Activated T-helper 1 cell treated with anti-CD3 and anti-CD28 coated beads, Interleukin-12 subunit alpha, Interleukin-12 subunit beta, Interleukin-2, Interleukin-4 antibody, amounts not matched to agents 30 ng/mL and 10 ng/mL and 1 ng/mL, durations not matched to agents 14 hours and 24 hours and 36 hours (primary cell): Measurements from ENCODE around the gene TRIM43B. TPM values are rescaled to one million over a fixed set of nuclear protein-coding genes. Genes with fewer than 3 reads are reported as not detected.
"Not testable (repeated sequence)": the region's sequence is repeated elsewhere in the genome, so short reads cannot be mapped to it uniquely, and the experiment has no call there.

Experiments
- DNase-seq: peaks from one replicate; pipeline ENCODE4 v3.0.0; 2021; ENCODE audit warnings: low spot score
- H3K27ac Mint-ChIP-seq: one replicate; pipeline ENCODE4 v1.8.0; 2021; ENCODE audit warnings: mild to moderate bottlenecking, mixed read lengths
- H3K27me3 Mint-ChIP-seq: one replicate; pipeline ENCODE4 v1.8.0; 2022; ENCODE audit warnings: mild to moderate bottlenecking, moderate library complexity, mixed read lengths; ENCODE audit not compliant: insufficient read depth
- H3K36me3 Mint-ChIP-seq: one replicate; pipeline ENCODE4 v1.8.0; 2021; ENCODE audit warnings: low read depth, mixed read lengths
- H3K4me1 Mint-ChIP-seq: one replicate; pipeline ENCODE4 v1.8.0; 2021; ENCODE audit warnings: low read depth, mixed read lengths
- H3K4me3 Mint-ChIP-seq: one replicate; pipeline ENCODE4 v1.8.0; 2021; ENCODE audit warnings: mild to moderate bottlenecking, moderate library complexity, mixed read lengths
- H3K9me3 Mint-ChIP-seq: one replicate; pipeline ENCODE4 v1.8.0; 2021; ENCODE audit warnings: mixed read lengths
- intact Hi-C: fragments of 100-400 bp; cut with micrococcal nuclease; formaldehyde crosslinking; loops from one replicate; pipeline ENCODE4 v1.15.1; 2024
- total RNA-seq: library from RNA; stranded (reverse); gene quantifications from 2 replicates; pipeline ENCODE4 v1.2.3, GENCODE V29; 2022

TRIM43B gene
- not detected in 2 replicates for total RNA-seq

DNA sequence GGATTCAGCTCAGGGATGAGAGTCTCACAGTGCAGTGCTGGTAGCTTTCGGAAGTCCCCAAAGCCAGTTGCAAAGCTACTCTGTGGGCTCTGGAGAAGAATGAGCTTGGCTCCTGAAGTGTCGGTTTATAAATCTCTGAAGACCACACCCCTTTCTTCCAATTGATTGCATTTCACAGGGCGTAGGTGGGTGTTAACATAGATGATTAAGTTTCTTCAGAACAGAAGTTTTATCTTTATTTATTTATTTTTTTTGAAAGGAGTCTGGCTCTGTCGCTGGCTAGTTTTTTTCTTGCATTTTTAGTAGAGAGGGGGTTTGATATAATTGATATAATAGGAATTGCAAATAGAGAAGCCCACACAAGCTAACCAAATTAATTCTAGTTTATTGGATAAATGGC is at the start of gene TRIM43B:
Gene TRIM43B (minus strand): TSS at position 101 of the 400 bp plus-strand sequence. CDS start 2,040 bp downstream, outside the sequence.
- H3K36me3 Mint-ChIP-seq, H3K27me3 Mint-ChIP-seq, H3K4me3 Mint-ChIP-seq, H3K27ac Mint-ChIP-seq, H3K9me3 Mint-ChIP-seq, DNase-seq, H3K4me1 Mint-ChIP-seq, intact Hi-C loops: not testable (repeated sequence)

GRCh38 chr2:95531254-95531771 is 46.8 kb upstream of the TRIM43B start:
- H3K27ac Mint-ChIP-seq, result peak overlapping the region; percentile 81
- H3K9me3 Mint-ChIP-seq, result peaks cover 7% of the 10 kb centered on the region
- no peak for DNase-seq
- peaks cover 3% of the 10 kb centered on the region for H3K27me3 Mint-ChIP-seq
- H3K4me1 Mint-ChIP-seq, result peaks cover 39% of the 10 kb centered on the region
- intact Hi-C loops, result loop anchor here (1.0 to 5.0 kb wide), 3 partner anchors 8 to 626 kb away; partner anchors contain the start of gene FAHD2A
- H3K36me3 Mint-ChIP-seq, result peaks cover 47% of the 10 kb centered on the region
- no peak overlapping the region for H3K4me3 Mint-ChIP-seq

DNA sequence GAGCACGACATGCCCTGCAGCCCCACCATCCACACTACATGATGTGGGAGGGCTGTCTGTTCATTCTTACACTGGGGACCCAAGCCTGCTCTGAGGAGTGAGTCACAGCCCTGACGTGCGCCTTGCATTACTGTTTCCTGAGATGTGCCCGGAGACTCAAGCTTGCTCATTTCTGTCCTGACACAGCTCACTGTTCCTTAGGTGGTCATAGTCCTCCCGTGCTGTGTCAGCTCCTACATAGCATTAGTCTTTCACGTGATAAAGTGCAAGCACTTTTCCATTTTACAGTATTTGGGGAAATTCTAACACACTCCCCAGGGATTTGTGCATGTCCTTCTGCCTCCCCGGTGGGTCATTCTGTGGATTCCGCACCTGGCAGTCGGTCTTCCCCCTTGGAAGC is 46.2 kb upstream of the TRIM43B start:
- DNase-seq, result peak; percentile 14
- intact Hi-C loops, result loop anchor here (1.0 to 5.0 kb wide), 3 partner anchors 9 to 627 kb away; partner anchors contain the start of gene FAHD2A
- Mint-ChIP-seq H3K9me3 (peaks cover 7% of the 10 kb centered on the region), H3K4me3 (peak overlapping the region; percentile 37), H3K27ac (peak overlapping the region; percentile 81), H3K27me3 (no peaks in the 10 kb centered on the region), H3K36me3 (peaks cover 46% of the 10 kb centered on the region), H3K4me1 (peaks cover 34% of the 10 kb centered on the region)

- Mint-ChIP-seq H3K4me1 (peaks cover 31% of the 10 kb centered on the region), H3K9me3 (no peaks in the 10 kb centered on the region), H3K27ac (peak overlapping the region; percentile 92), H3K4me3 (peak overlapping the region; percentile 91), H3K36me3 (peaks cover 37% of the 10 kb centered on the region), H3K27me3 (peaks cover 7% of the 10 kb centered on the region)
- intact Hi-C loops, result loop anchor here (2.0 kb wide), 1 partner anchor 14 kb away; no protein-coding TSS in a partner anchor
- peak; percentile 61 for DNase-seq
Measured at GRCh38 chr2:95526360-95527341, 42.1 kb upstream of the TRIM43B start.

DNA sequence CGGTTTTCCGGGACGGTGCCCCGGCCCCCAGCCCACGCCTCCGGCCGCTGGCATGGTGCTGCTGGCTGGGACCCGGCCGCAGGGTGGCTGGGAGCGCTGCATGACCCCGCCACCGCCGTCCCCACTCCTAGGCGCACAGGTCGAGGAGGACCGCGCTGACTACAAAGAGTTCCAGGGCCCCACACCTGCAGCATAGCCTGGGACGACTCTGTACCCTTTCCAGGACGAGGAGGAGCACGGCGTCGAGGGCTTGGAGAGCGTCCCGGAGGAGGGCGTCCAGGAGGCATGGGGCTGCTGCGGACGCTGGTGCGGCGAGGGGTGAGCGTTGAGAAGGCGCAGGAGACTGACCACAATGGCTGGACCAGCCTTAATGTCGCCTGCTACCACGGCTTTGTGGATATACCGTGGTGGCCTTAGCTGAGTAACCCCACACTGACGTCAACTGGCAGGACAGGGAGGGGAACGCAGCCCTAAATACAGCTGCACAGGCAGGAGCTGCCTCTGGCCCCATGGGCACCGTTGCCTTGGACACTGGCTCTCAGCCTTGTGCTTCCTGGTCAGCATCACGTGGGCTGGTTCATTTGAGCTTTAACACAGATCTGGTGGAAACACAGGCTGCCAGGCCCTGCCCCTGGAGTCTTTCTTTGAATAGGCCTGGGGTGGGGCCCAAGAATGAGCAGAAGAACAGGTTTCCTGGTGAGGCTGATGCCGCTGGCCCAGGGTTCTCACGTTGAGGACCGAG is 40.9 kb upstream of the TRIM43B start:
- no peak for DNase-seq
- Mint-ChIP-seq H3K27me3 (peaks cover 10% of the 10 kb centered on the region), H3K4me3 (peak overlapping the region; percentile 91), H3K36me3 (peaks cover 25% of the 10 kb centered on the region), H3K9me3 (no peaks in the 10 kb centered on the region), H3K4me1 (peaks cover 19% of the 10 kb centered on the region), H3K27ac (peak overlapping the region; percentile 92)
- intact Hi-C loops, result loop anchor here (2.0 kb wide), 1 partner anchor 15 kb away; no protein-coding TSS in a partner anchor

DNA sequence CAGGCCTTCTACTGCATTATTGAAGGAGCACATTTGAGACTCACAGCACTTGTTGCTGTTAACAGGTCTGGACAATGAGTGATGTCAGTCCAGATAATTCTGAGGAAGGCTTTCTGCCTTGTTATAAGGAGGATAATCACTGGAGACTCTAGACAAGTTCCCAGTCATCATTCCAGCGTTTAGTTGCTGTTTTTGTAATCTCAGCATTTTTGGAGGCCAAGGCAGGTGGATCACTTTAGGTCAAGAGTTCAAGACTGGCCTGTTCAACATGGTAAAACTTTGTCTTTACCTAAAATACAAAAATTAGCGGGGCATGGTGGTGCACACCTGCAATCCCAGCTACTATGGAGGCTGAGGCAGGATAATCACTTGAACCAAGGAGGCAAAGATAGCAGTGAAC is 39.6 kb upstream of the TRIM43B start:
- peaks cover 12% of the 10 kb centered on the region for H3K4me1 Mint-ChIP-seq
- peaks cover 14% of the 10 kb centered on the region for H3K36me3 Mint-ChIP-seq
- H3K27ac Mint-ChIP-seq, result no peak overlapping the region
- DNase-seq, result no peak
- no peak overlapping the region for H3K4me3 Mint-ChIP-seq
- H3K9me3 Mint-ChIP-seq, result no peaks in the 10 kb centered on the region
- H3K27me3 Mint-ChIP-seq, result peaks cover 12% of the 10 kb centered on the region
- intact Hi-C loops, result no loop called here

- H3K4me3 Mint-ChIP-seq, result no peak overlapping the region
- intact Hi-C loops, result no loop called here
- H3K27me3 Mint-ChIP-seq, result peaks cover 9% of the 10 kb centered on the region
- no peak overlapping the region for H3K27ac Mint-ChIP-seq
- H3K9me3 Mint-ChIP-seq, result no peaks in the 10 kb centered on the region
- no peak for DNase-seq
- H3K36me3 Mint-ChIP-seq, result no peaks in the 10 kb centered on the region
- H3K4me1 Mint-ChIP-seq, result no peaks in the 10 kb centered on the region
Measured at GRCh38 chr2:95514718-95515117, 30.2 kb upstream of the TRIM43B start.

DNA sequence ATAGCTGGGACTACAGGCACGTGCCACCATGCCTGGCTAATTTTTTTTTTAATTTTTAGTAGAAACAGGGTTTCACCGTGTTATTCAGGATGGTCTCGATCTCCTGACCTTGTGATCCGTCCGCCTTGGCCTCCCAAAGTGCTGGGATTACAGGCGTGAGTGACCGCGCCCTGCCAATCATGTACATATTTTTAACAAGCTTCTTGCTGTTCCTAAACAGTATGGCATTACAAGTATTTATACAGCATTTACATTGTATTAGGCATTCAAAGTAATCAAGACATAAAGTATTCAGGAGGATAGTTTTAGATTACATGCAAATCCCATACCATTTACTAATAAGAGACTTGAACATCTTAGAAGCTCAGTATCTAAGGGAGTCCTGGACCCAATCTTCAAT is 29.7 kb upstream of the TRIM43B start:
- H3K36me3 Mint-ChIP-seq, H3K4me1 Mint-ChIP-seq, DNase-seq, H3K27ac Mint-ChIP-seq, intact Hi-C loops, H3K27me3 Mint-ChIP-seq, H3K9me3 Mint-ChIP-seq, H3K4me3 Mint-ChIP-seq: not testable (repeated sequence)

GRCh38 chr2:95509408-95509807 is 24.9 kb upstream of the TRIM43B start:
- Mint-ChIP-seq H3K9me3 (no peaks in the 10 kb centered on the region), H3K36me3 (no peaks in the 10 kb centered on the region), H3K27me3 (peaks cover 7% of the 10 kb centered on the region), H3K4me1 (no peaks in the 10 kb centered on the region), H3K27ac (no peak overlapping the region), H3K4me3 (no peak overlapping the region)
- intact Hi-C loops, result no loop called here
- no peak for DNase-seq

DNA sequence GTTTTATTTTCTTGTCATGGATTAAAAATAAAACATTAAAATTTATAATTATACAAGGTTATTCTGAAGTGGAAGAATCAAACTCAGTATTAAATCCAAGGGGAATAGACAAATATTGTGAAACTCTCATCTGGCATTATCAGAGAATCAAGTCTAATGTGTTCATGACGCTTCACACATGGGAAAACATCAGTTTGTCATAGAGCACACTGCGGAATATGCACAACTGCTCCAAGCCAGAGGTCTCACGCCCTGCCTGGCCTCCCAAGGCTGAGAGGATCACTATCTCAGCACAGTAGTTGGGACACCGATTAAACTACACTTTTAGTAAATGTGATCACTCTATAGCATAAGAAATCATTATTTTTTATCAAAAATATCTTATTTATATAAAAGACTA is 20.7 kb upstream of the TRIM43B start:
- H3K4me3 Mint-ChIP-seq, result no peak overlapping the region
- intact Hi-C loops, result no loop called here
- H3K4me1 Mint-ChIP-seq, result no peaks in the 10 kb centered on the region
- H3K27ac Mint-ChIP-seq, result no peak overlapping the region
- H3K27me3 Mint-ChIP-seq, result peaks cover 16% of the 10 kb centered on the region
- no peaks in the 10 kb centered on the region for H3K9me3 Mint-ChIP-seq
- H3K36me3 Mint-ChIP-seq, result no peaks in the 10 kb centered on the region
- no peak for DNase-seq

GRCh38 chr2:95500854-95501253 is 16.3 kb upstream of the TRIM43B start:
- H3K27me3 Mint-ChIP-seq, result peaks cover 12% of the 10 kb centered on the region
- H3K36me3 Mint-ChIP-seq, result no peaks in the 10 kb centered on the region
- DNase-seq, result no peak
- intact Hi-C loops, result no loop called here
- H3K4me3 Mint-ChIP-seq, result no peak overlapping the region
- no peak overlapping the region for H3K27ac Mint-ChIP-seq
- H3K4me1 Mint-ChIP-seq, result no peaks in the 10 kb centered on the region
- H3K9me3 Mint-ChIP-seq, result no peaks in the 10 kb centered on the region

- not testable (repeated sequence) for DNase-seq
Measured at GRCh38 chr2:95492076-95492475, 7.5 kb upstream of the TRIM43B start.

More at GRCh38 chr2:95492076-95492475, 7.5 kb upstream of the TRIM43B start:
- H3K27me3 Mint-ChIP-seq, H3K9me3 Mint-ChIP-seq, H3K4me1 Mint-ChIP-seq, H3K36me3 Mint-ChIP-seq, H3K4me3 Mint-ChIP-seq, intact Hi-C loops, H3K27ac Mint-ChIP-seq: not testable (repeated sequence)
